ENCODE data around the gene LPXN. TPM values are rescaled to one million over a fixed set of nuclear protein-coding genes. Genes with fewer than 3 reads are reported as not detected.

LPXN gene
- total RNA-seq, 1 donor from 2014 or later: 4.7 TPM

- TF ChIP-seq CTCF (conservative IDR thresholded peaks at IDR 0.05): peak; percentile 78
- Mint-ChIP-seq H3K4me3 (peak overlapping the region; percentile 98), H3K27me3 (no peaks in the 10 kb centered on the region), H3K27ac (peak overlapping the region; percentile 100), H3K4me1 (ENCODE audit: unreplicated experiment) (peaks cover 19% of the 10 kb centered on the region), H3K36me3 (no peaks in the 10 kb centered on the region), H3K9me3 (no peaks in the 10 kb centered on the region)
- DNase-seq (ENCODE audit: extremely low spot score, unreplicated experiment): peak; percentile 92
Observed at GRCh38 chr11:58579192-58580129, 3.8 kb upstream of the LPXN start.

GRCh38 chr11:58578635-58579191, 3.1 kb upstream of the LPXN start, which contains the start of gene ZFP91:
Gene ZFP91 (plus strand): TSS chr11:58579063. CDS start chr11:58579282, 219 bp downstream.
- no peaks in the 10 kb centered on the region for H3K27me3 Mint-ChIP-seq
- H3K27ac Mint-ChIP-seq: peak within 1 kb of the TSS; percentile 100
- H3K4me1 Mint-ChIP-seq (ENCODE audit: unreplicated experiment): peaks cover 21% of the 10 kb centered on the region
- peak; percentile 91 for DNase-seq (ENCODE audit: extremely low spot score, unreplicated experiment)
- peak within 1 kb of the TSS; percentile 98 for H3K4me3 Mint-ChIP-seq
- H3K36me3 Mint-ChIP-seq: no peaks in the 10 kb centered on the region
- H3K9me3 Mint-ChIP-seq: no peaks in the 10 kb centered on the region
- TF ChIP-seq CTCF (conservative IDR thresholded peaks at IDR 0.05): no peak

GRCh38 chr11:58578136-58578634, 2.5 kb upstream of the LPXN start:
- DNase-seq (ENCODE audit: extremely low spot score, unreplicated experiment): peak; percentile 96
- no peak for TF ChIP-seq CTCF (conservative IDR thresholded peaks at IDR 0.05)
- Mint-ChIP-seq H3K27ac (peak overlapping the region; percentile 100), H3K9me3 (no peaks in the 10 kb centered on the region), H3K36me3 (no peaks in the 10 kb centered on the region), H3K27me3 (no peaks in the 10 kb centered on the region), H3K4me3 (peak overlapping the region; percentile 98), H3K4me1 (ENCODE audit: unreplicated experiment) (peaks cover 23% of the 10 kb centered on the region)

GRCh38 chr11:58577555-58578135, 2.0 kb upstream of the LPXN start:
- H3K4me1 Mint-ChIP-seq (ENCODE audit: unreplicated experiment): peaks cover 20% of the 10 kb centered on the region
- TF ChIP-seq CTCF (conservative IDR thresholded peaks at IDR 0.05): no peak
- no peaks in the 10 kb centered on the region for H3K36me3 Mint-ChIP-seq
- peak overlapping the region; percentile 100 for H3K27ac Mint-ChIP-seq
- no peak for DNase-seq (ENCODE audit: extremely low spot score, unreplicated experiment)
- H3K4me3 Mint-ChIP-seq: peak overlapping the region; percentile 98
- H3K9me3 Mint-ChIP-seq: no peaks in the 10 kb centered on the region
- no peaks in the 10 kb centered on the region for H3K27me3 Mint-ChIP-seq

- H3K4me1 Mint-ChIP-seq (ENCODE audit: unreplicated experiment): peaks cover 20% of the 10 kb centered on the region
- no peaks in the 10 kb centered on the region for H3K27me3 Mint-ChIP-seq
- H3K9me3 Mint-ChIP-seq: no peaks in the 10 kb centered on the region
- peak overlapping the region; percentile 98 for H3K4me3 Mint-ChIP-seq
- peak overlapping the region; percentile 100 for H3K27ac Mint-ChIP-seq
- H3K36me3 Mint-ChIP-seq: no peaks in the 10 kb centered on the region
- TF ChIP-seq CTCF (conservative IDR thresholded peaks at IDR 0.05): peak; percentile 46
- DNase-seq (ENCODE audit: extremely low spot score, unreplicated experiment): no peak
Observed at GRCh38 chr11:58576887-58577471, 1.3 kb upstream of the LPXN start.
